Measurements from ENCODE around the gene TNFRSF8. TPM values are rescaled to one million over a fixed set of nuclear protein-coding genes. Genes with fewer than 3 reads are reported as not detected.

TNFRSF8 gene
- total and polyA plus RNA-seq, 8 donors = 0.11 to 2.8 (median 0.21) TPM

GRCh38 chr1:12064073-12064969 lies 1.2 kb downstream of the TNFRSF8 start:
- intact Hi-C loops (cut with DNase I) = no loop called here
- Histone ChIP-seq H3K36me3 (no peaks in the 10 kb centered on the region), H3K27me3 (peaks cover 21 to 86% of the 10 kb centered on the region in 2 donors), H3K4me3 (no peak overlapping the region), H3K27ac (no peak overlapping the region), H3K4me1 (peaks cover 9 to 14% of the 10 kb centered on the region in 2 donors), H3K9me3 (no peaks in the 10 kb centered on the region)
- TF ChIP-seq CTCF (IDR thresholded peaks at IDR 0.05) = no peak
- DNase-seq = peak in 1 of 4 donors; percentile 11
- no peak for ATAC-seq

- DNase-seq = no peak
- peaks cover 21 to 86% of the 10 kb centered on the region in 2 donors for H3K27me3 ChIP-seq
- no peaks in the 10 kb centered on the region for H3K36me3 ChIP-seq
- no peaks in the 10 kb centered on the region for H3K9me3 ChIP-seq
- H3K4me3 ChIP-seq = no peak overlapping the region
- no peak for TF ChIP-seq CTCF (IDR thresholded peaks at IDR 0.05)
- ATAC-seq = no peak
- H3K4me1 ChIP-seq = peaks cover 9 to 14% of the 10 kb centered on the region in 2 donors
- no peak overlapping the region for H3K27ac ChIP-seq
- intact Hi-C loops (cut with DNase I) = no loop called here
Measured at GRCh38 chr1:12065872-12066271, 2.8 kb downstream of the TNFRSF8 start.

- H3K9me3 ChIP-seq = no peaks in the 10 kb centered on the region
- peaks cover 17 to 73% of the 10 kb centered on the region in 2 donors for H3K27me3 ChIP-seq
- peaks cover 6 to 13% of the 10 kb centered on the region in 2 donors for H3K4me1 ChIP-seq
- intact Hi-C loops (cut with DNase I) = no loop called here
- DNase-seq (peak in 2 of 4 donors; percentile 28 to 50), ATAC-seq (peak; percentile 78)
- H3K4me3 ChIP-seq = no peak overlapping the region
- no peak for TF ChIP-seq CTCF (IDR thresholded peaks at IDR 0.05)
- H3K36me3 ChIP-seq = no peaks in the 10 kb centered on the region
- peak overlapping the region; percentile 34 to 39 for H3K27ac ChIP-seq
Measured at GRCh38 chr1:12067900-12068821, 5.1 kb downstream of the TNFRSF8 start.

GRCh38 chr1:12069623-12070244 lies 6.6 kb downstream of the TNFRSF8 start:
- Histone ChIP-seq H3K9me3 (no peaks in the 10 kb centered on the region), H3K4me3 (no peak overlapping the region), H3K36me3 (no peaks in the 10 kb centered on the region), H3K4me1 (peaks cover 0 to 7% of the 10 kb centered on the region in 2 donors), H3K27me3 (peaks cover 1 to 57% of the 10 kb centered on the region in 2 donors), H3K27ac (no peak overlapping the region)
- no peak for DNase-seq
- no peak for TF ChIP-seq CTCF (IDR thresholded peaks at IDR 0.05)
- intact Hi-C loops (cut with DNase I) = no loop called here
- no peak for ATAC-seq
